Activated CD4-positive, alpha-beta T cell treated with anti-CD3 and anti-CD28 coated beads for 1 hour (primary cell): ENCODE measurements around the gene SPATA31A1.
"Not testable (repeated sequence)": the region's sequence is repeated elsewhere in the genome, so short reads cannot be mapped to it uniquely, and the experiment has no call there.

Experiments
- DNase-seq: peaks from one replicate; pipeline ENCODE4 v3.0.0-alpha.2; 2020

Gene SPATA31A1

DNA sequence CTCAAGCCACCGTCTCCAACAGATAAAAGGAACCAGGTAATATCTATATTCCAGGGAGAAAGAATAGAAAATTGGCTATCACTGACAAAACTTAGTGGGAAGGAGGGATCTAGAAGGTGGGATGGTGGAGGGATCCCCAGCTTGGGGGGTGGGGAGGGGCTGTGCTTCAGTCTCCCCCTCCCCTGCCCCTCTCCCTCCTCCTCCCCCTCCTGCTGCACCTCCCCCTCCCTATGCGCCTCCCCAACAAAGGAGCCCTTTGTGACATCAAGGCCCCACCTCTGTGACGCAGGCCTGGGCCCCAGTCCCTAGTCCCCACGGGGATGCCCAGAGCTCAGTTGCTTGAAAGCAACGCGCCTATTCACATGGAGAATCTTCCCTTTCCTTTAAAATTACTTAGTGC lies at the start of gene SPATA31A1:
TSS of gene SPATA31A1 (plus strand) at position 301 of the 400 bp plus-strand sequence. CDS start at position 363, 62 bp downstream.
- not testable (repeated sequence) for DNase-seq

GRCh38 chr9:39407261-39408204 lies 52.1 kb downstream of the SPATA31A1 start:
- DNase-seq: not testable (repeated sequence)

DNA sequence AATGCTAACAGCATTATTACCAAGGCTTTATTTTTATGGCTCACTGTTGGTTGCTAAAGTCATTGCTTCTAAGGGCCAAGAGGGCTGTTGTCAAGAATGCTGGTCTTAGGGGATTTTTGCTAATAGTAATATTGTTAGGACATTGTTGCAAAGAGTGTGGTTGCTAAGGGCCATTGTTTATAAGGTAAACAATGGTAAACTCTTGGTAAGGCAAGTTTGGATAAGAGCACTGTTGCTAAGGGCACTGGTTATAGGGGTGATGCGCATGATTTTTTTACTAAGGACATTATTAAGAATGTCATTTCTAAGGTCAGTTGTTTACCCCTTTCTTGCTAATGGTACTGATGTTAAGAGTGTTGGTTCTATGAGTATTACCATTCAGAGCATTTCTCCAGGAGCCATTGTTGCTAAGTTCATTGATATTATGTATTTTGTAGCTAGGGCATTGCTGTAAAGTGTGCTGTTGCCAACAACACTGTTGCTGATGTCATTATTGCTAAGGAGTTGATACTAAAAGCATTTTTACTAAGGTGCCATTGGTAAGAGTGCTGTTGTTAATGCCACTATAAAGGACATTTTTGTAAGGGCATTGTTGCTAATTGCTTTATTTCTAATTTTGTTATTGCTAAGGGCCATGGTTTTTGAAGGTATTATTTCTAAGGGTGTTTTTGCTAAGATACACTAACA lies 55.9 kb downstream of the SPATA31A1 start:
- not testable (repeated sequence) for DNase-seq
